Suprapubic skin (tissue), 4 donors: ENCODE measurements around the gene SELENOH.

Experiments used
- EP300 ChIP-seq: sonication (generic); formaldehyde crosslinking; IDR thresholded peaks from one replicate; pipeline ENCODE4 v1.6.1; 2017; ENCODE audit warnings: antibody characterized with exemption
- POLR2A ChIP-seq, 2 donors: fragments of 450-650 bp; IDR thresholded peaks; one replicate each; pipeline ENCODE4 v1.6.1; 2017; ENCODE audit warnings: antibody characterized with exemption in 2 of 2, mild to moderate bottlenecking in 2 of 2, moderate library complexity in 2 of 2
- POLR2AphosphoS5 ChIP-seq, 3 donors: sonication (generic); formaldehyde crosslinking; IDR thresholded peaks; one replicate each; pipeline ENCODE4 v1.6.1; 2017; ENCODE audit warnings: antibody characterized with exemption in 3 of 3
- TF ChIP-seq, protein P1 (sequence below), 2 donors: fragments of 200-600 bp in 1 of 2; fragments of 450-650 bp in 1 of 2; sonication (generic) in 1 of 2; IDR thresholded peaks; one replicate each; pipeline ENCODE4 v1.5.1; 2016 to 2019; ENCODE audit warnings: antibody characterized with exemption in 2 of 2, mild to moderate bottlenecking in 1 of 2, moderate library complexity in 1 of 2

GRCh38 chr11:57751676-57752253, 10.5 kb downstream of the SELENOH start, which contains the start of gene BTBD18:
- no peak for TF ChIP-seq POLR2A (IDR thresholded peaks at IDR 0.05)
- TF ChIP-seq EP300, result no peak
- TF ChIP-seq, protein P1, sequence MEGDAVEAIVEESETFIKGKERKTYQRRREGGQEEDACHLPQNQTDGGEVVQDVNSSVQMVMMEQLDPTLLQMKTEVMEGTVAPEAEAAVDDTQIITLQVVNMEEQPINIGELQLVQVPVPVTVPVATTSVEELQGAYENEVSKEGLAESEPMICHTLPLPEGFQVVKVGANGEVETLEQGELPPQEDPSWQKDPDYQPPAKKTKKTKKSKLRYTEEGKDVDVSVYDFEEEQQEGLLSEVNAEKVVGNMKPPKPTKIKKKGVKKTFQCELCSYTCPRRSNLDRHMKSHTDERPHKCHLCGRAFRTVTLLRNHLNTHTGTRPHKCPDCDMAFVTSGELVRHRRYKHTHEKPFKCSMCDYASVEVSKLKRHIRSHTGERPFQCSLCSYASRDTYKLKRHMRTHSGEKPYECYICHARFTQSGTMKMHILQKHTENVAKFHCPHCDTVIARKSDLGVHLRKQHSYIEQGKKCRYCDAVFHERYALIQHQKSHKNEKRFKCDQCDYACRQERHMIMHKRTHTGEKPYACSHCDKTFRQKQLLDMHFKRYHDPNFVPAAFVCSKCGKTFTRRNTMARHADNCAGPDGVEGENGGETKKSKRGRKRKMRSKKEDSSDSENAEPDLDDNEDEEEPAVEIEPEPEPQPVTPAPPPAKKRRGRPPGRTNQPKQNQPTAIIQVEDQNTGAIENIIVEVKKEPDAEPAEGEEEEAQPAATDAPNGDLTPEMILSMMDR (IDR thresholded peaks at IDR 0.05), result peak; percentile 16 to 31
- no peak for TF ChIP-seq POLR2AphosphoS5 (IDR thresholded peaks at IDR 0.05)
